Loucy (cell line): Measurements from ENCODE around the gene SMIM21.

Experiments
- H2AFZ ChIP-seq: fragments of 200-600 bp; sonication (generic); 2 replicates; pipeline ENCODE4 v1.6.0; 2016; ENCODE audit warnings: antibody characterized with exemption, mild to moderate bottlenecking, low read length, moderate library complexity
- H3F3A ChIP-seq: fragments of 200-600 bp; 2 replicates; pipeline ENCODE4 v1.6.0; 2016; ENCODE audit warnings: antibody characterized with exemption, low read depth, mild to moderate bottlenecking
- H3K27me3 ChIP-seq: fragments of 200-600 bp; sonication (generic); 2 replicates; pipeline ENCODE4 v1.6.1; 2014; ENCODE audit warnings: low read length, mild to moderate bottlenecking; ENCODE audit not compliant: insufficient read depth, poor library complexity, severe bottlenecking
- H3K36me3 ChIP-seq: fragments of 200-600 bp; sonication (generic); 2 replicates; pipeline ENCODE4 v1.6.1; 2016; ENCODE audit warnings: low read length; ENCODE audit not compliant: insufficient read depth
- H3K4me1 ChIP-seq: fragments of 200-600 bp; sonication (generic); 2 replicates; pipeline ENCODE4 v1.5.1; 2014; ENCODE audit warnings: low read length, mild to moderate bottlenecking; ENCODE audit not compliant: insufficient read depth, poor library complexity, severe bottlenecking
- H3K4me2 ChIP-seq: fragments of 200-600 bp; sonication (generic); 2 replicates; pipeline ENCODE4 v1.6.0; 2014; ENCODE audit warnings: antibody characterized with exemption, low read length, low read depth, mild to moderate bottlenecking; ENCODE audit not compliant: poor library complexity, severe bottlenecking
- H3K4me3 ChIP-seq: fragments of 200-600 bp; sonication (generic); 2 replicates; pipeline ENCODE4 v1.5.1; 2014; ENCODE audit warnings: low read length, mild to moderate bottlenecking, mixed read lengths; ENCODE audit not compliant: poor library complexity, severe bottlenecking
- H3K79me2 ChIP-seq: fragments of 200-600 bp; sonication (generic); 2 replicates; pipeline ENCODE4 v1.6.1; 2014; ENCODE audit warnings: low read length; ENCODE audit not compliant: insufficient read depth
- H3K9ac ChIP-seq: fragments of 200-600 bp; sonication (generic); 2 replicates; pipeline ENCODE4 v1.6.0; 2014; ENCODE audit warnings: mild to moderate bottlenecking, low read depth, low read length, moderate library complexity; ENCODE audit not compliant: poor library complexity, severe bottlenecking
- H3K9me2 ChIP-seq: fragments of 200-600 bp; sonication (generic); replicated peaks from 2 replicates; pipeline ENCODE4 v1.6.1; 2016; ENCODE audit warnings: low read depth, low read length, mixed read lengths
- H3K9me3 ChIP-seq: fragments of 200-600 bp; sonication (generic); 2 replicates; pipeline ENCODE4 v1.6.1; 2014; ENCODE audit warnings: mild to moderate bottlenecking, antibody characterized with exemption, low read length, low read depth; ENCODE audit not compliant: insufficient read depth
- H4K20me1 ChIP-seq: fragments of 200-600 bp; sonication (generic); 2 replicates; pipeline ENCODE4 v1.6.0; 2014; ENCODE audit warnings: antibody characterized with exemption, low read length, mild to moderate bottlenecking; ENCODE audit not compliant: insufficient read depth, poor library complexity, severe bottlenecking
- EZH2phosphoT487 ChIP-seq: fragments of 200-600 bp; IDR thresholded peaks from 2 replicates; pipeline ENCODE4 v1.6.1; 2018; ENCODE audit warnings: antibody characterized with exemption, mild to moderate bottlenecking, moderate library complexity, borderline replicate concordance
- TF ChIP-seq, protein P1 (sequence below): fragments of 200-600 bp; sonication (generic); conservative IDR thresholded peaks from 2 replicates; pipeline ENCODE4 v1.5.1; 2014; ENCODE audit warnings: mild to moderate bottlenecking, antibody characterized with exemption, low read length

The SMIM21 gene

DNA sequence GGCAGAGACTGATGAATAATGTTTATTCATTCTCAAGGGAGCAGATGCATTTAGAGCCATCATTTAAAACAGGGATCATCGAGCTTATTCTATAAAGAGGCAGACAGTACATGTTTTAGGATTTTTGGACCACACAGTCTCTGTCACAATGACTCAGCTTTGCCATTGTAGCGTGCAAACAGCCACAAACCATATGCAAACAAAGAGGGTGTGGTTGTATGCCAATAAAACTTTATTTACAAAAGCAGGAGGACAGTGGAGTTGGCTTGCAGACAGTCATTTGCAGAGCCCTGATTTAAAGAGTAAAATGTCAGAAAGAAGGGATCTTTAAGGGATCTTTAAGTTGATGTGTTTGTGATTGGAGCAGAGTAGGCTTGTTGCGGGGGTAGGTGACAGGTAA, 51.5 kb downstream of the SMIM21 start:
- Histone ChIP-seq H3K4me2 (no peak overlapping the region), H3K9me3 (no peaks in the 10 kb centered on the region), H3K36me3 (no peaks in the 10 kb centered on the region), H3K79me2 (no peaks in the 10 kb centered on the region), H3F3A (no peaks in the 10 kb centered on the region), H2AFZ (no peak overlapping the region), H3K9me2 (no peaks in the 10 kb centered on the region), H3K4me1 (no peaks in the 10 kb centered on the region), H3K4me3 (no peak overlapping the region), H3K27me3 (no peaks in the 10 kb centered on the region), H3K9ac (no peak overlapping the region), H4K20me1 (no peaks in the 10 kb centered on the region)
- TF ChIP-seq, protein P1, sequence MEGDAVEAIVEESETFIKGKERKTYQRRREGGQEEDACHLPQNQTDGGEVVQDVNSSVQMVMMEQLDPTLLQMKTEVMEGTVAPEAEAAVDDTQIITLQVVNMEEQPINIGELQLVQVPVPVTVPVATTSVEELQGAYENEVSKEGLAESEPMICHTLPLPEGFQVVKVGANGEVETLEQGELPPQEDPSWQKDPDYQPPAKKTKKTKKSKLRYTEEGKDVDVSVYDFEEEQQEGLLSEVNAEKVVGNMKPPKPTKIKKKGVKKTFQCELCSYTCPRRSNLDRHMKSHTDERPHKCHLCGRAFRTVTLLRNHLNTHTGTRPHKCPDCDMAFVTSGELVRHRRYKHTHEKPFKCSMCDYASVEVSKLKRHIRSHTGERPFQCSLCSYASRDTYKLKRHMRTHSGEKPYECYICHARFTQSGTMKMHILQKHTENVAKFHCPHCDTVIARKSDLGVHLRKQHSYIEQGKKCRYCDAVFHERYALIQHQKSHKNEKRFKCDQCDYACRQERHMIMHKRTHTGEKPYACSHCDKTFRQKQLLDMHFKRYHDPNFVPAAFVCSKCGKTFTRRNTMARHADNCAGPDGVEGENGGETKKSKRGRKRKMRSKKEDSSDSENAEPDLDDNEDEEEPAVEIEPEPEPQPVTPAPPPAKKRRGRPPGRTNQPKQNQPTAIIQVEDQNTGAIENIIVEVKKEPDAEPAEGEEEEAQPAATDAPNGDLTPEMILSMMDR = no peak
- no peak for TF ChIP-seq EZH2phosphoT487

DNA sequence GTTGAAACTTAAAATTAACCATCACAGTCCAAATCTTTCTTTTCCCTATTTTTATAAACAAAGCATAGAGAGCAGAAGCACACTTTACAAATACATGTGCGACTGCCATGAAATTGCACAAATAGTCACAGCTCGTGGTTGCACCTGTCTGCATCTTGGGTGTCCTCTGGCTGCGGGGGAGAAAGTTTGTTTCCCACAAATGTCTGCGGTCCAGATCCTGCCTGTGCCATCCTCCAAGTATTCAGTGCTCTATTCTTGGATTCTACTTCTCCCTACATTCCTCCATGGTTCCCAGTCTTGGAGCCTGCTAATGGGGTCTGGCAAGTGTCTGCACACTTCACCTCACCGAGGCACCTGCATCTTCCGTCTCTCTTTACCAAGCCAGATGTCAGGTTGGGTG, 52.2 kb downstream of the SMIM21 start:
- no peak overlapping the region for H3K9ac ChIP-seq
- no peaks in the 10 kb centered on the region for H3F3A ChIP-seq
- no peaks in the 10 kb centered on the region for H3K79me2 ChIP-seq
- TF ChIP-seq, protein P1 = no peak
- no peak for TF ChIP-seq EZH2phosphoT487
- H3K4me2 ChIP-seq = no peak overlapping the region
- no peaks in the 10 kb centered on the region for H3K4me1 ChIP-seq
- H3K9me2 ChIP-seq = no peaks in the 10 kb centered on the region
- no peak overlapping the region for H2AFZ ChIP-seq
- H3K4me3 ChIP-seq = no peak overlapping the region
- H3K36me3 ChIP-seq = no peaks in the 10 kb centered on the region
- H3K9me3 ChIP-seq = no peaks in the 10 kb centered on the region
- H3K27me3 ChIP-seq = no peaks in the 10 kb centered on the region
- H4K20me1 ChIP-seq = no peaks in the 10 kb centered on the region

DNA sequence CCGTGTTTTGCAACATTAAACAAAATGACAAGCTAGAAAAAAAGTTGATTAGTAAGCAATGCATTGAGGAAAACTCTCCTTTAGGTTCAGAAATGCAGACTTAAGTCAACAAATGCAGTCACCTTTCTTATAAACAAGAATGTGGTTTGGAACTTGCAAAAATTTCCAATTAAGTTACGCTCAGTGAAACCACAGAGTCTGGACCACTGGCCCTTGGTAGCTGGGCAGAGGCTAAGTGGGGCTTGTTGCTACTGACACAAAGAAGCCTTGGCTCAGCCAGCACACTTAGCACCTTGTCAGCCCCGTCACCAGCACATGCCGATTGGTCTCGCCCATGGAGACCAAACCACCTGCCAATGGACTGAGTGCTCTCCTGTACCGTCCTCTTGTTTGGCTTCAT, 53.0 kb downstream of the SMIM21 start:
- H3K4me1 ChIP-seq = no peaks in the 10 kb centered on the region
- H4K20me1 ChIP-seq = no peaks in the 10 kb centered on the region
- no peaks in the 10 kb centered on the region for H3K27me3 ChIP-seq
- no peak overlapping the region for H2AFZ ChIP-seq
- H3F3A ChIP-seq = no peaks in the 10 kb centered on the region
- H3K9ac ChIP-seq = no peak overlapping the region
- H3K9me3 ChIP-seq = no peaks in the 10 kb centered on the region
- H3K36me3 ChIP-seq = no peaks in the 10 kb centered on the region
- no peak overlapping the region for H3K4me2 ChIP-seq
- H3K4me3 ChIP-seq = no peak overlapping the region
- TF ChIP-seq, protein P1 = no peak
- no peak for TF ChIP-seq EZH2phosphoT487
- H3K9me2 ChIP-seq = no peaks in the 10 kb centered on the region
- no peaks in the 10 kb centered on the region for H3K79me2 ChIP-seq
